Brain microvascular endothelial cell (primary cell): Measurements from ENCODE around the gene ACLY.

ENCODE experiments used
- DNase-seq: peaks from one replicate; pipeline ENCODE4 v3.0.0-alpha.2; 2020
- H3K27ac ChIP-seq: fragments of 250-450 bp; sonication (Bioruptor Pico); 2 replicates; pipeline ENCODE4 v1.5.1; 2020; ENCODE audit warnings: mild to moderate bottlenecking, moderate library complexity
- H3K27me3 ChIP-seq: fragments of 250-450 bp; sonication (Bioruptor Pico); replicated peaks from 2 replicates; pipeline ENCODE4 v1.5.1; 2020; ENCODE audit warnings: mild to moderate bottlenecking
- H3K36me3 ChIP-seq: fragments of 250-450 bp; sonication (Bioruptor Pico); replicated peaks from 2 replicates; pipeline ENCODE4 v1.5.1; 2020; ENCODE audit warnings: mild to moderate bottlenecking
- H3K4me3 ChIP-seq: 2 replicates; pipeline ENCODE4 v1.5.1; 2011; ENCODE audit warnings: low read depth, mild to moderate bottlenecking, control low read depth, low read length, moderate library complexity
- in situ Hi-C: cut with HindIII; loops from 2 replicates; pipeline ENCODE4 v1.10.0; 2017; ENCODE audit warnings: low sequenced_read_pairs, low pct_ligation_motif_present
- TF ChIP-seq, protein P1 (sequence below): IDR thresholded peaks from 2 replicates; pipeline ENCODE4 v1.5.1; 2011; ENCODE audit warnings: low read depth, mild to moderate bottlenecking, moderate library complexity, low read length, control low read depth, inconsistent platforms; ENCODE audit errors: missing control alignments

ACLY gene

DNA sequence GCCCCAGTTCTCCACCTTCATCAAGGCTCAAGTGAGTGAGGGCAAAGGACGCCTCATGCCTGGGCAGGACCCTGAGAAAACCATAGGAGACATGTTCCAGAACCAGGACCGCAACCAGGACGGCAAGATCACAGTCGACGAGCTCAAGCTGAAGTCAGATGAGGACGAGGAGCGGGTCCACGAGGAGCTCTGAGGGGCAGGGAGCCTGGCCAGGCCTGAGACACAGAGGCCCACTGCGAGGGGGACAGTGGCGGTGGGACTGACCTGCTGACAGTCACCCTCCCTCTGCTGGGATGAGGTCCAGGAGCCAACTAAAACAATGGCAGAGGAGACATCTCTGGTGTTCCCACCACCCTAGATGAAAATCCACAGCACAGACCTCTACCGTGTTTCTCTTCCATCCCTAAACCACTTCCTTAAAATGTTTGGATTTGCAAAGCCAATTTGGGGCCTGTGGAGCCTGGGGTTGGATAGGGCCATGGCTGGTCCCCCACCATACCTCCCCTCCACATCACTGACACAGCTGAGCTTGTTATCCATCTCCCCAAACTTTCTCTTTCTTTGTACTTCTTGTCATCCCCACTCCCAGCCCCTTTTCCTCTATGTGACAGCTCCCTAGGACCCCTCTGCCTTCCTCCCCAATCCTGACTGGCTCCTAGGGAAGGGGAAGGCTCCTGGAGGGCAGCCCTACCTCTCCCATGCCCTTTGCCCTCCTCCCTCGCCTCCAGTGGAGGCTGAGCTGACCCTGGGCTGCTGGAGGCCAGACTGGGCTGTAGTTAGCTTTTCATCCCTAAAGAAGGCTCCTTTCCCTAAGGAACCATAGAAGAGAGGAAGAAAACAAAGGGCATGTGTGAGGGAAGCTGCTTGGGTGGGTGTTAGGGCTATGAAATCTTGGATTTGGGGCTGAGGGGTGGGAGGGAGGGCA lies 96.3 kb downstream of the ACLY start:
- DNase-seq: no peak
- Histone ChIP-seq H3K36me3 (peaks cover 52% of the 10 kb centered on the region), H3K27ac (no peak overlapping the region), H3K4me3 (no peak overlapping the region), H3K27me3 (no peaks in the 10 kb centered on the region)
- in situ Hi-C loops: no loop called here
- TF ChIP-seq, protein P1, sequence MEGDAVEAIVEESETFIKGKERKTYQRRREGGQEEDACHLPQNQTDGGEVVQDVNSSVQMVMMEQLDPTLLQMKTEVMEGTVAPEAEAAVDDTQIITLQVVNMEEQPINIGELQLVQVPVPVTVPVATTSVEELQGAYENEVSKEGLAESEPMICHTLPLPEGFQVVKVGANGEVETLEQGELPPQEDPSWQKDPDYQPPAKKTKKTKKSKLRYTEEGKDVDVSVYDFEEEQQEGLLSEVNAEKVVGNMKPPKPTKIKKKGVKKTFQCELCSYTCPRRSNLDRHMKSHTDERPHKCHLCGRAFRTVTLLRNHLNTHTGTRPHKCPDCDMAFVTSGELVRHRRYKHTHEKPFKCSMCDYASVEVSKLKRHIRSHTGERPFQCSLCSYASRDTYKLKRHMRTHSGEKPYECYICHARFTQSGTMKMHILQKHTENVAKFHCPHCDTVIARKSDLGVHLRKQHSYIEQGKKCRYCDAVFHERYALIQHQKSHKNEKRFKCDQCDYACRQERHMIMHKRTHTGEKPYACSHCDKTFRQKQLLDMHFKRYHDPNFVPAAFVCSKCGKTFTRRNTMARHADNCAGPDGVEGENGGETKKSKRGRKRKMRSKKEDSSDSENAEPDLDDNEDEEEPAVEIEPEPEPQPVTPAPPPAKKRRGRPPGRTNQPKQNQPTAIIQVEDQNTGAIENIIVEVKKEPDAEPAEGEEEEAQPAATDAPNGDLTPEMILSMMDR: no peak

DNA sequence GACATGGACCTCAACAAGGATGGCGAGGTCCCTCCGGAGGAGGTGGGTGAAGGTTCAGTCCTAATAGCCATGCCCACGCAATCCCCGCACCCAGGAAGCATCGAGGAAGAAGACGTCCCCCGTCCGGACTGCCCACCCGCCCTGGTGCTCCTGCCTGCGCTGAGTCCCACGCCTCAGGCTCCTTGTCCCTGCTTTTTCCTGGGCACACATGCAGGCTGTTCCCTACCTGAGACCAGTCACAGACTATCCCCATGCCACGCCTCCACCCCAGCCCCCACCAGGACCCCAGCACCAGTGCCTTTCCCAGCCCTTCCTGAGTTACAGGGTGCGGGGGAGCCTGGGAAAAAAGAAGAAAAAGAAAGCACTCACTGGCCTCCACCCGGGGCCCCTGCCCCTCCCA lies 97.0 kb downstream of the ACLY start:
- TF ChIP-seq, protein P1: no peak
- H3K27ac ChIP-seq: no peak overlapping the region
- H3K27me3 ChIP-seq: no peaks in the 10 kb centered on the region
- no peak for DNase-seq
- H3K4me3 ChIP-seq: no peak overlapping the region
- peaks cover 57% of the 10 kb centered on the region for H3K36me3 ChIP-seq
- in situ Hi-C loops: no loop called here

DNA sequence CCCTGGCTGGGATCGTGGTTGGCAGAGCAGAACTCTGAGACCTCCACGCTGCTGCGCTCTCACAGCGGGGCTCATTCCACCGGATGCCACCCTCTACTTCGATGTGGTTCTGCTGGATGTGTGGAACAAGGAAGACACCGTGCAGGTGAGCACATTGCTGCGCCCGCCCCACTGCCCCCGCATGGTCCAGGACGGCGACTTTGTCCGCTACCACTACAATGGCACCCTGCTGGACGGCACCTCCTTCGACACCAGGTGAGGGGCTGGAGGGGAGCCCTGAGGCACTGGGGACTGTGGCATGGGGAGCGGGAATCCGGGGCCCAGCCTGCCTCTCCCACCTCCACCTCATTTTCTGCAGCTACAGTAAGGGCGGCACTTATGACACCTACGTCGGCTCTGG lies 100.7 kb downstream of the ACLY start:
- TF ChIP-seq, protein P1: no peak
- Histone ChIP-seq H3K27me3 (no peaks in the 10 kb centered on the region), H3K4me3 (no peak overlapping the region), H3K36me3 (peaks cover 53% of the 10 kb centered on the region), H3K27ac (no peak overlapping the region)
- DNase-seq: no peak
- in situ Hi-C loops: no loop called here
